ENCODE results near the gene MUCL1. TPM values are rescaled to one million over a fixed set of nuclear protein-coding genes. Genes with fewer than 3 reads are reported as not detected.

MUCL1 gene
- total and polyA plus RNA-seq, 2 of the 8 experiments (the other 6 are each of a cell fraction or from before 2014, with no cell fraction given) = not detected

Other genes with a start within 250 kb of the MUCL1 start
- not detected in 2 replicates for gene LACRT, start 219.6 kb upstream of the MUCL1 start, total RNA-seq (2021; fragmentation: NEBNext Ultra II Directional; extraction: Animal tissue kit (Norgen Biotek cat#: 25700))
- not detected in 2 replicates for gene LACRT, start 219.6 kb upstream of the MUCL1 start, polyA plus RNA-seq (2011; rRNA removed)
- gene DCD, start 206.2 kb upstream of the MUCL1 start, total RNA-seq (2021; fragmentation: NEBNext Ultra II Directional; extraction: Animal tissue kit (Norgen Biotek cat#: 25700)) = not detected in 2 replicates
- gene DCD, start 206.2 kb upstream of the MUCL1 start, polyA plus RNA-seq (2011; rRNA removed) = not detected in 2 replicates
- not detected in 2 replicates for gene TESPA1, start 130.2 kb downstream of the MUCL1 start, total RNA-seq (2021; fragmentation: NEBNext Ultra II Directional; extraction: Animal tissue kit (Norgen Biotek cat#: 25700))
- not detected in 2 replicates for gene TESPA1, start 130.2 kb downstream of the MUCL1 start, polyA plus RNA-seq (2011; rRNA removed)
- gene NEUROD4, start 165.5 kb downstream of the MUCL1 start, total RNA-seq (2021; fragmentation: NEBNext Ultra II Directional; extraction: Animal tissue kit (Norgen Biotek cat#: 25700)) = not detected in 2 replicates
- not detected in 2 replicates for gene NEUROD4, start 165.5 kb downstream of the MUCL1 start, polyA plus RNA-seq (2011; rRNA removed)